ENCODE measurements around the gene ZNF473. TPM values are rescaled to one million over a fixed set of nuclear protein-coding genes. Genes with fewer than 3 reads are reported as not detected.

ZNF473 gene
- total and polyA plus RNA-seq, 2 donors (not counting 3 experiments of a cell fraction or from before 2014, with no cell fraction given), result 3.8 to 8.7 TPM

DNA sequence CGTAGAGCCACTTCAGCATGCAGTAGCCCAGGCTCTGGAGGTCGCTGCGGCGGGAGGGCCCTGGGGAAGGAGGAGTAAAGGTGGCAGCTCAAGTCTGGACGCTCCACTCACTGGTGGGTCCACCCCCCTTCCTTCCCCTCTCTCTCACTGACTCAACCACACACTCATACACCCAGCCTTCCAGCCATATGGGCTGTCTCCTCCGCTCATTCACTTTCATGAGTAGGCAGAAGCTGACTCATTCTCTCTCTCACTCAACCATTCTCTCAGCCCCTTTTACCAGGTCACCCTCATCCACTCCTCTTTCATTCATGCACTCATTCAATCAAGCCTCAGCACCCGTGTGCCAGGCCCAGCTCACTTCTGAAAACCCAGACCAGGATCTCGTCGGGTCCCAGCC, 37.4 kb upstream of the ZNF473 start:
- Histone ChIP-seq H3K9me1 (replicated peaks; ENCODE audit: control insufficient read depth, extremely low read depth, insufficient read depth, low read length) (no peaks in the 10 kb centered on the region), H3K27ac (ENCODE audit: insufficient read depth, low read depth, low read length) (no peak overlapping the region), H2AFZ (ENCODE audit: low read depth, low read length) (no peak overlapping the region), H4K20me1 (replicated peaks; ENCODE audit: control insufficient read depth, extremely low read depth, insufficient read depth, low read length) (no peaks in the 10 kb centered on the region), H3K9me3 (replicated peaks; ENCODE audit: control insufficient read depth, insufficient read depth, low read length) (no peaks in the 10 kb centered on the region), H3K4me2 (ENCODE audit: insufficient read depth, low read length) (no peak overlapping the region), H3K9ac (replicated peaks; ENCODE audit: extremely low read depth, insufficient read depth, low read length) (no peak overlapping the region), H3K27me3 (ENCODE audit: control insufficient read depth in 2 of 2, insufficient read depth in 2 of 2, low read length in 2 of 2) (no peaks in the 10 kb centered on the region), H3K79me2 (ENCODE audit: control insufficient read depth, insufficient read depth, low read length) (no peaks in the 10 kb centered on the region), H3K36me3 (ENCODE audit: control insufficient read depth in 2 of 2, extremely low read depth in 1 of 2, insufficient read depth in 2 of 2, low read length in 2 of 2) (peaks cover 0 to 10% of the 10 kb centered on the region in 2 experiments), H3K4me3 (replicated peaks in 1 of 3; ENCODE audit: insufficient read depth in 1 of 3, low read depth in 1 of 3, low read length in 3 of 3) (no peak overlapping the region), H3K4me1 (ENCODE audit: control insufficient read depth, extremely low read depth, insufficient read depth, low read length) (no peaks in the 10 kb centered on the region)
- FAIRE-seq (no peak), DNase-seq (ENCODE audit: low read depth, low spot score) (no peak)
- dilution Hi-C loops (cut with MboI; ENCODE audit: extremely low pct_ligation_motif_present, low sequenced_read_pairs) (no loop called here), intact Hi-C loops (cut with micrococcal nuclease) (no loop called here)
- ChIA-PET CTCF (interaction anchor here (0.9 to 2.2 kb wide), 2 partner anchors 31 to 52 kb away, joined by 3 to 8 read pairs; no protein-coding TSS in a partner anchor), POLR2A (interaction anchor here (1.1 kb wide), 1 partner anchor 11 kb away, joined by 13 read pairs; no protein-coding TSS in a partner anchor)
- TF ChIP-seq JUN (IDR thresholded peaks at IDR 0.05; ENCODE audit: borderline replicate concordance, insufficient read depth, insufficient read length, low read depth), result no peak
- TF ChIP-seq FOS (IDR thresholded peaks at IDR 0.05; ENCODE audit: borderline replicate concordance, insufficient read depth, low read length), result peak; percentile 9
- no TSS peak for BruUV-seq (replicated peaks)

DNA sequence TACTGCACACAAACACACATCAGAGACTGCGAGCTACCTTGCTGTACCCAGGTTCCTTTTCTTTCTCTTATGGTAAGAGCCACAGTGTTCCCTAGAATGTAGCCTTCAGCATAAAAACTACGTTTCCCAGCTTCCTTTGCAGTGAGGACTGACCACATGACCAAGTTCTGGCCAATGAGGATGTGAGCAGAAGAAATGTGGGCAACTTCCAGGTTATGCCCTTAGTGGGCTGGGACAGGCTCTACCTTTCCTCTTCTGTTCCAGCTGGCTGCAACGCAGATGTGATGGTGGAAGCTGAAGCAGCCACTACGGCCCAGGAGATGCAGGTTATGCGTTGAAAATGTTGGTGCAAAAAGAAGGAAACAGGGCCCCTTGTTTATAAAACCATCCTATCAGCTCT, 28.1 kb upstream of the ZNF473 start:
- ChIA-PET CTCF (no interaction called here), POLR2A (no interaction called here)
- no peaks in the 10 kb centered on the region for H3K27me3 ChIP-seq (ENCODE audit: control insufficient read depth in 2 of 2, insufficient read depth in 2 of 2, low read length in 2 of 2)
- H3K79me2 ChIP-seq (ENCODE audit: control insufficient read depth, insufficient read depth, low read length), result no peaks in the 10 kb centered on the region
- H3K9ac ChIP-seq (replicated peaks; ENCODE audit: extremely low read depth, insufficient read depth, low read length), result no peak overlapping the region
- H3K4me1 ChIP-seq (ENCODE audit: control insufficient read depth, extremely low read depth, insufficient read depth, low read length), result no peaks in the 10 kb centered on the region
- no peak overlapping the region for H3K27ac ChIP-seq (ENCODE audit: insufficient read depth, low read depth, low read length)
- no peak overlapping the region for H3K4me3 ChIP-seq (replicated peaks in 1 of 3; ENCODE audit: insufficient read depth in 1 of 3, low read depth in 1 of 3, low read length in 3 of 3)
- H4K20me1 ChIP-seq (replicated peaks; ENCODE audit: control insufficient read depth, extremely low read depth, insufficient read depth, low read length), result no peaks in the 10 kb centered on the region
- TF ChIP-seq, protein P1, sequence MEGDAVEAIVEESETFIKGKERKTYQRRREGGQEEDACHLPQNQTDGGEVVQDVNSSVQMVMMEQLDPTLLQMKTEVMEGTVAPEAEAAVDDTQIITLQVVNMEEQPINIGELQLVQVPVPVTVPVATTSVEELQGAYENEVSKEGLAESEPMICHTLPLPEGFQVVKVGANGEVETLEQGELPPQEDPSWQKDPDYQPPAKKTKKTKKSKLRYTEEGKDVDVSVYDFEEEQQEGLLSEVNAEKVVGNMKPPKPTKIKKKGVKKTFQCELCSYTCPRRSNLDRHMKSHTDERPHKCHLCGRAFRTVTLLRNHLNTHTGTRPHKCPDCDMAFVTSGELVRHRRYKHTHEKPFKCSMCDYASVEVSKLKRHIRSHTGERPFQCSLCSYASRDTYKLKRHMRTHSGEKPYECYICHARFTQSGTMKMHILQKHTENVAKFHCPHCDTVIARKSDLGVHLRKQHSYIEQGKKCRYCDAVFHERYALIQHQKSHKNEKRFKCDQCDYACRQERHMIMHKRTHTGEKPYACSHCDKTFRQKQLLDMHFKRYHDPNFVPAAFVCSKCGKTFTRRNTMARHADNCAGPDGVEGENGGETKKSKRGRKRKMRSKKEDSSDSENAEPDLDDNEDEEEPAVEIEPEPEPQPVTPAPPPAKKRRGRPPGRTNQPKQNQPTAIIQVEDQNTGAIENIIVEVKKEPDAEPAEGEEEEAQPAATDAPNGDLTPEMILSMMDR (IDR thresholded peaks at IDR 0.05; ENCODE audit: extremely low read depth in 1 of 2, insufficient read depth in 1 of 2, low read depth in 1 of 2, low read length in 2 of 2), result no peak
- no peak for TF ChIP-seq JUN (IDR thresholded peaks at IDR 0.05; ENCODE audit: borderline replicate concordance, insufficient read depth, insufficient read length, low read depth)
- TF ChIP-seq EZH2 (IDR thresholded peaks at IDR 0.05; ENCODE audit: borderline replicate concordance, low read depth, low read length, severe bottlenecking), result no peak
- no peak for TF ChIP-seq MAX (IDR thresholded peaks at IDR 0.05; ENCODE audit: insufficient read depth, insufficient read length)
- no peak for TF ChIP-seq POLR2A (IDR thresholded peaks at IDR 0.05; ENCODE audit: low read depth, low read length)
- no peak for TF ChIP-seq MYC (IDR thresholded peaks at IDR 0.05; ENCODE audit: low read depth, low read length)
- TF ChIP-seq FOS (IDR thresholded peaks at IDR 0.05; ENCODE audit: borderline replicate concordance, insufficient read depth, low read length), result no peak
- no peak for TF ChIP-seq GATA2 (IDR thresholded peaks at IDR 0.05; ENCODE audit: insufficient read depth, insufficient read length, low read depth, low read length)
- no peak for TF ChIP-seq POLR2AphosphoS5 (IDR thresholded peaks at IDR 0.05; ENCODE audit: insufficient read depth, low read depth, low read length)
- dilution Hi-C loops (cut with MboI; ENCODE audit: extremely low pct_ligation_motif_present, low sequenced_read_pairs), result no loop called here
- no peak overlapping the region for H2AFZ ChIP-seq (ENCODE audit: low read depth, low read length)
- H3K4me2 ChIP-seq (ENCODE audit: insufficient read depth, low read length), result no peak overlapping the region
- H3K9me1 ChIP-seq (replicated peaks; ENCODE audit: control insufficient read depth, extremely low read depth, insufficient read depth, low read length), result no peaks in the 10 kb centered on the region
- DNase-seq (ENCODE audit: low read depth, low spot score), result peak; percentile 42
- intact Hi-C loops (cut with micrococcal nuclease), result no loop called here
- FAIRE-seq, result peak; percentile 73
- peaks cover 4 to 49% of the 10 kb centered on the region in 2 experiments for H3K36me3 ChIP-seq (ENCODE audit: control insufficient read depth in 2 of 2, extremely low read depth in 1 of 2, insufficient read depth in 2 of 2, low read length in 2 of 2)
- BruUV-seq (replicated peaks), result no TSS peak
- H3K9me3 ChIP-seq (replicated peaks; ENCODE audit: control insufficient read depth, insufficient read depth, low read length), result no peaks in the 10 kb centered on the region
